ENCODE measurements around the gene SLC49A3. TPM values are rescaled to one million over a fixed set of nuclear protein-coding genes. Genes with fewer than 3 reads are reported as not detected.

SLC49A3 gene
- polyA plus RNA-seq, 1 donor (not counting 4 experiments of a cell fraction or from before 2014, with no cell fraction given), result 0.04 TPM

GRCh38 chr4:704198-704891, 15.4 kb upstream of the SLC49A3 start:
- Histone ChIP-seq H3K9me1 (ENCODE audit: control insufficient read depth, extremely low read depth, insufficient read depth, low read length) (peaks cover 4% of the 10 kb centered on the region), H3K4me2 (ENCODE audit: control insufficient read depth, extremely low read depth, insufficient read depth, low read depth, low read length) (no peak overlapping the region), H3K9ac (ENCODE audit: control insufficient read depth, extremely low read depth, insufficient read depth, low read length) (no peak overlapping the region), H3K4me3 (ENCODE audit: control insufficient read depth in 2 of 3, extremely low read depth in 1 of 3, insufficient read depth in 2 of 3, low read depth in 1 of 3, low read length in 3 of 3) (no peak overlapping the region), H3K36me3 (ENCODE audit: control insufficient read depth in 2 of 2, extremely low read depth in 1 of 2, insufficient read depth in 2 of 2, low read length in 2 of 2) (no peaks in the 10 kb centered on the region), H3K27ac (ENCODE audit: control insufficient read depth, insufficient read depth, low read length) (no peak overlapping the region), H4K20me1 (ENCODE audit: control insufficient read depth, extremely low read depth, insufficient read depth, low read length) (no peaks in the 10 kb centered on the region), H3K27me3 (ENCODE audit: control insufficient read depth, extremely low read depth, insufficient read depth, low read length) (no peaks in the 10 kb centered on the region), H2AFZ (ENCODE audit: control insufficient read depth, low read length) (no peak overlapping the region), H3K9me3 (ENCODE audit: control insufficient read depth, low read depth, low read length) (no peaks in the 10 kb centered on the region), H3K4me1 (ENCODE audit: control insufficient read depth, extremely low read depth, insufficient read depth, low read length) (peaks cover 29% of the 10 kb centered on the region), H3K79me2 (ENCODE audit: control insufficient read depth, insufficient read depth, low read length) (peaks cover 28% of the 10 kb centered on the region)
- FAIRE-seq, result no peak
- TF ChIP-seq EZH2 (IDR thresholded peaks at IDR 0.05; ENCODE audit: low read length) (no peak), CTCF (optimal IDR thresholded peaks at IDR 0.05 in 1 of 3, IDR thresholded peaks at IDR 0.05 in 1 of 3, conservative IDR thresholded peaks at IDR 0.05 in 1 of 3; ENCODE audit: extremely low read depth in 1 of 3, insufficient read depth in 2 of 3, low read length in 3 of 3) (no peak)
- dilution Hi-C loops (cut with MboI; ENCODE audit: extremely low pct_ligation_motif_present, low sequenced_read_pairs), result no loop called here
- no peak for DNase-seq (ENCODE audit: low read depth, low spot score)

- FAIRE-seq, result no peak
Observed at GRCh38 chr4:703336-704197, 14.6 kb upstream of the SLC49A3 start.

More at GRCh38 chr4:703336-704197, 14.6 kb upstream of the SLC49A3 start:
- Histone ChIP-seq H3K4me3 (ENCODE audit: control insufficient read depth in 2 of 3, extremely low read depth in 1 of 3, insufficient read depth in 2 of 3, low read depth in 1 of 3, low read length in 3 of 3) (no peak overlapping the region), H3K27ac (ENCODE audit: control insufficient read depth, insufficient read depth, low read length) (no peak overlapping the region), H3K79me2 (ENCODE audit: control insufficient read depth, insufficient read depth, low read length) (peaks cover 20% of the 10 kb centered on the region), H3K36me3 (ENCODE audit: control insufficient read depth in 2 of 2, extremely low read depth in 1 of 2, insufficient read depth in 2 of 2, low read length in 2 of 2) (no peaks in the 10 kb centered on the region), H4K20me1 (ENCODE audit: control insufficient read depth, extremely low read depth, insufficient read depth, low read length) (no peaks in the 10 kb centered on the region), H3K9me1 (ENCODE audit: control insufficient read depth, extremely low read depth, insufficient read depth, low read length) (peaks cover 3% of the 10 kb centered on the region), H3K4me1 (ENCODE audit: control insufficient read depth, extremely low read depth, insufficient read depth, low read length) (peaks cover 27% of the 10 kb centered on the region), H3K9me3 (ENCODE audit: control insufficient read depth, low read depth, low read length) (no peaks in the 10 kb centered on the region), H3K27me3 (ENCODE audit: control insufficient read depth, extremely low read depth, insufficient read depth, low read length) (no peaks in the 10 kb centered on the region), H3K4me2 (ENCODE audit: control insufficient read depth, extremely low read depth, insufficient read depth, low read depth, low read length) (no peak overlapping the region), H2AFZ (ENCODE audit: control insufficient read depth, low read length) (no peak overlapping the region), H3K9ac (ENCODE audit: control insufficient read depth, extremely low read depth, insufficient read depth, low read length) (no peak overlapping the region)
- dilution Hi-C loops (cut with MboI; ENCODE audit: extremely low pct_ligation_motif_present, low sequenced_read_pairs), result no loop called here
- DNase-seq (ENCODE audit: low read depth, low spot score), result no peak
- no peak for TF ChIP-seq CTCF (optimal IDR thresholded peaks at IDR 0.05 in 1 of 3, IDR thresholded peaks at IDR 0.05 in 1 of 3, conservative IDR thresholded peaks at IDR 0.05 in 1 of 3; ENCODE audit: extremely low read depth in 1 of 3, insufficient read depth in 2 of 3, low read length in 3 of 3)
- TF ChIP-seq EZH2 (IDR thresholded peaks at IDR 0.05; ENCODE audit: low read length), result no peak
